ENCODE measurements around the gene TRIM54. TPM values are rescaled to one million over a fixed set of nuclear protein-coding genes. Genes with fewer than 3 reads are reported as not detected.

TRIM54 gene
- total RNA-seq, 1 experiment from 2014 or later = 2.0 TPM

- TF ChIP-seq RAD21 (IDR thresholded peaks at IDR 0.05; ENCODE audit: low read depth) (no peak), ELF1 (IDR thresholded peaks at IDR 0.05; ENCODE audit: borderline replicate concordance, low read depth) (no peak), FOSL1 (IDR thresholded peaks at IDR 0.05; ENCODE audit: low read depth) (no peak), YY1 (IDR thresholded peaks at IDR 0.05; ENCODE audit: extremely low read depth, insufficient replicate concordance, low read depth, low read length) (no peak), ZNF274 (IDR thresholded peaks at IDR 0.05; ENCODE audit: low read depth, low read length) (no peak), TCF7L2 (IDR thresholded peaks at IDR 0.05; ENCODE audit: borderline replicate concordance, extremely low read depth, insufficient read depth, insufficient read length) (no peak), SP1 (IDR thresholded peaks at IDR 0.05; ENCODE audit: low read depth) (no peak), EZH2phosphoT487 (IDR thresholded peaks at IDR 0.05; ENCODE audit: borderline replicate concordance) (no peak), JUND (IDR thresholded peaks at IDR 0.05) (no peak), EZH2 (IDR thresholded peaks at IDR 0.05) (no peak), EGR1 (IDR thresholded peaks at IDR 0.05; ENCODE audit: low read depth) (no peak), POLR2A (IDR thresholded peaks at IDR 0.05; ENCODE audit: borderline replicate concordance, extremely low read depth, insufficient read depth, insufficient read length) (no peak)
- TF ChIP-seq, protein P1, sequence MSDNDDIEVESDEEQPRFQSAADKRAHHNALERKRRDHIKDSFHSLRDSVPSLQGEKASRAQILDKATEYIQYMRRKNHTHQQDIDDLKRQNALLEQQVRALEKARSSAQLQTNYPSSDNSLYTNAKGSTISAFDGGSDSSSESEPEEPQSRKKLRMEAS (IDR thresholded peaks at IDR 0.05) = no peak
- Histone ChIP-seq H3K27me3 (ENCODE audit: insufficient read depth, low read length) (no peaks in the 10 kb centered on the region), H3K4me2 (ENCODE audit: low read length) (no peak overlapping the region), H3K36me3 (ENCODE audit: control insufficient read depth in 1 of 2, insufficient read depth in 2 of 2, low read length in 2 of 2) (no peaks in the 10 kb centered on the region), H3K9me2 (ENCODE audit: insufficient read depth) (no peaks in the 10 kb centered on the region), H3K4me3 (replicated peaks in 1 of 2; ENCODE audit: low read depth in 1 of 2, low read length in 2 of 2) (no peak overlapping the region), H3K9ac (ENCODE audit: low read length) (no peak overlapping the region), H2AFZ (ENCODE audit: low read depth, low read length, poor library complexity, severe bottlenecking) (no peak overlapping the region), H3K79me2 (ENCODE audit: insufficient read depth, low read length) (peaks cover 87% of the 10 kb centered on the region), H3K4me1 (ENCODE audit: control insufficient read depth in 1 of 2, insufficient read depth in 2 of 2, low read length in 2 of 2) (peaks cover 12 to 28% of the 10 kb centered on the region in 2 experiments), H3K9me3 (ENCODE audit: control insufficient read depth in 1 of 2, insufficient read depth in 1 of 2, low read depth in 1 of 2, low read length in 2 of 2) (no peaks in the 10 kb centered on the region), H4K20me1 (ENCODE audit: insufficient read depth) (no peaks in the 10 kb centered on the region), H3K27ac (ENCODE audit: low read depth, low read length) (no peak overlapping the region)
- DNase-seq (ENCODE audit: low read depth, low spot score) (no peak), ATAC-seq (no peak)
- ChIA-PET RAD21 (ENCODE audit: low non-redundant PET in 1 of 2, low total read pairs in 2 of 2, uncharacterized antibody in 2 of 2, unreplicated experiment in 2 of 2) (no interaction called here), CTCF (no interaction called here), POLR2A (no interaction called here)
- intact Hi-C loops (cut with micrococcal nuclease) = no loop called here
- no TSS peak for BruUV-seq (replicated peaks)
Observed at GRCh38 chr2:27354597-27354927, 72.3 kb downstream of the TRIM54 start.

GRCh38 chr2:27356056-27356381, 73.8 kb downstream of the TRIM54 start:
- H3K9ac ChIP-seq (ENCODE audit: low read length) = peak overlapping the region; percentile 99
- BruUV-seq (replicated peaks) = TSS peak; percentile 64
- peak overlapping the region; percentile 99 to 100 for H3K4me3 ChIP-seq (replicated peaks in 1 of 2; ENCODE audit: low read depth in 1 of 2, low read length in 2 of 2)
- peak overlapping the region; percentile 84 for H3K4me2 ChIP-seq (ENCODE audit: low read length)
- ChIA-PET CTCF (interaction anchor here (1.8 kb wide), 1 partner anchor 13 kb away, joined by 7 read pairs; no protein-coding TSS in a partner anchor), RAD21 (ENCODE audit: low non-redundant PET in 1 of 2, low total read pairs in 2 of 2, uncharacterized antibody in 2 of 2, unreplicated experiment in 2 of 2) (no interaction called here), POLR2A (interaction anchor here (1.3 to 2.5 kb wide), 2 partner anchors 11 to 14 kb away, joined by 3 to 14 read pairs; partner anchors contain the start of genes EIF2B4 and SNX17)
- peaks cover 73% of the 10 kb centered on the region for H3K79me2 ChIP-seq (ENCODE audit: insufficient read depth, low read length)
- no peak overlapping the region for H2AFZ ChIP-seq (ENCODE audit: low read depth, low read length, poor library complexity, severe bottlenecking)
- no peaks in the 10 kb centered on the region for H3K9me2 ChIP-seq (ENCODE audit: insufficient read depth)
- no peaks in the 10 kb centered on the region for H4K20me1 ChIP-seq (ENCODE audit: insufficient read depth)
- no peaks in the 10 kb centered on the region for H3K36me3 ChIP-seq (ENCODE audit: control insufficient read depth in 1 of 2, insufficient read depth in 2 of 2, low read length in 2 of 2)
- peak; percentile 45 for ATAC-seq
- no peaks in the 10 kb centered on the region for H3K9me3 ChIP-seq (ENCODE audit: control insufficient read depth in 1 of 2, insufficient read depth in 1 of 2, low read depth in 1 of 2, low read length in 2 of 2)
- peaks cover 12 to 28% of the 10 kb centered on the region in 2 experiments for H3K4me1 ChIP-seq (ENCODE audit: control insufficient read depth in 1 of 2, insufficient read depth in 2 of 2, low read length in 2 of 2)
- no peak for DNase-seq (ENCODE audit: low read depth, low spot score)
- H3K27ac ChIP-seq (ENCODE audit: low read depth, low read length) = peak overlapping the region; percentile 98
- intact Hi-C loops (cut with micrococcal nuclease) = loop anchor here (2.0 kb wide), 1 partner anchor 15 kb away; the partner anchor contains the start of genes EIF2B4 and SNX17
- no peaks in the 10 kb centered on the region for H3K27me3 ChIP-seq (ENCODE audit: insufficient read depth, low read length)
- no peak for TF ChIP-seq YY1 (IDR thresholded peaks at IDR 0.05; ENCODE audit: extremely low read depth, insufficient replicate concordance, low read depth, low read length)
- TF ChIP-seq POLR2A (IDR thresholded peaks at IDR 0.05; ENCODE audit: borderline replicate concordance, extremely low read depth, insufficient read depth, insufficient read length) = no peak
- TF ChIP-seq, protein P2, sequence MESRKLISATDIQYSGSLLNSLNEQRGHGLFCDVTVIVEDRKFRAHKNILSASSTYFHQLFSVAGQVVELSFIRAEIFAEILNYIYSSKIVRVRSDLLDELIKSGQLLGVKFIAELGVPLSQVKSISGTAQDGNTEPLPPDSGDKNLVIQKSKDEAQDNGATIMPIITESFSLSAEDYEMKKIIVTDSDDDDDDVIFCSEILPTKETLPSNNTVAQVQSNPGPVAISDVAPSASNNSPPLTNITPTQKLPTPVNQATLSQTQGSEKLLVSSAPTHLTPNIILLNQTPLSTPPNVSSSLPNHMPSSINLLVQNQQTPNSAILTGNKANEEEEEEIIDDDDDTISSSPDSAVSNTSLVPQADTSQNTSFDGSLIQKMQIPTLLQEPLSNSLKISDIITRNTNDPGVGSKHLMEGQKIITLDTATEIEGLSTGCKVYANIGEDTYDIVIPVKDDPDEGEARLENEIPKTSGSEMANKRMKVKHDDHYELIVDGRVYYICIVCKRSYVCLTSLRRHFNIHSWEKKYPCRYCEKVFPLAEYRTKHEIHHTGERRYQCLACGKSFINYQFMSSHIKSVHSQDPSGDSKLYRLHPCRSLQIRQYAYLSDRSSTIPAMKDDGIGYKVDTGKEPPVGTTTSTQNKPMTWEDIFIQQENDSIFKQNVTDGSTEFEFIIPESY (IDR thresholded peaks at IDR 0.05; ENCODE audit: extremely low read depth, insufficient replicate concordance, low read length) = no peak
- no peak for TF ChIP-seq JUND (IDR thresholded peaks at IDR 0.05)
- TF ChIP-seq FOSL1 (IDR thresholded peaks at IDR 0.05; ENCODE audit: low read depth) = no peak
- TF ChIP-seq EGR1 (IDR thresholded peaks at IDR 0.05; ENCODE audit: low read depth) = no peak
- no peak for TF ChIP-seq ELF1 (IDR thresholded peaks at IDR 0.05; ENCODE audit: borderline replicate concordance, low read depth)
- no peak for TF ChIP-seq CTCF (IDR thresholded peaks at IDR 0.05 in 2 of 3, conservative IDR thresholded peaks at IDR 0.05 in 1 of 3; ENCODE audit: borderline replicate concordance in 1 of 3, insufficient read depth in 1 of 3, low read depth in 2 of 3, low read length in 2 of 3)
- TF ChIP-seq, protein P1 (IDR thresholded peaks at IDR 0.05) = no peak
- no peak for TF ChIP-seq POLR2AphosphoS5 (IDR thresholded peaks at IDR 0.05; ENCODE audit: low read depth, low read length)

All from HCT116 (cell line).